Activated CD4-positive, alpha-beta T cell treated with anti-CD3 and anti-CD28 coated beads for 48 hours (primary cell): ENCODE results near the gene JAM2.

Experiments
- DNase-seq: peaks from one replicate; pipeline ENCODE4 v3.0.0-alpha.2; 2020

JAM2 gene

GRCh38 chr21:25722631-25723030 is 83.6 kb downstream of the JAM2 start:
- DNase-seq, result no peak

DNA sequence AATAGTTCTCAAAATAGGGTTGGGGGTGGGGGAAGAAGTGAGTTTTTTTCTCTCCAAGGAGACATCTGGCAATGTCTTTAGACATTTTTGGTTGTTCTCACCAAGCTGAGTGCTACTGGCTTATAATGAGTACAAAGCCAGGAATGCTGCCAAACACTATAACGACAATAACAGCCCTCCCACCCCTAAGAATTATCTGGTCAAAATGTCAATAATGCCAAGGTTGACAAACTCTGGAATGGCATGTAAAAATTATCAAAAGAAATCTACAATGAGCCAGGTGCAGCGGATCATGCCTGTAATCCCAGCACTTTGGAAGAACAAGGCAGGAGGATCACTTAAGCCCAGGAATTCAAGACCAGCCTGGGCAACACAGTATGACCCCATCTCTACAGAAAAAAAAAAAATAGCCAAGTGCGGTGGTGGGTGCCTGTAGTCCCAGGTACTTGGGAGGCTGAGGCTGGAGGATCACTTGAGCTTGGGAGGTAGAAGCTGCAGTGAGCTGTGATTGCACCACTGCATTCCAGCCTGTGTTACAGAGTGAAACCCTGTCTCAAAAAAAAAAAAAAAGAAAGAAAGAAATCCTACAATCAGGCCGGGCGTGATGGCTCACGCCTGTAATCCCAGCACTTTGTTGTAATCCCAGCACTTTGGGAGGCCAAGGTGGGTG is 93.2 kb downstream of the JAM2 start:
- DNase-seq, result no peak

- peak; percentile 47 for DNase-seq
Observed at GRCh38 chr21:25733859-25734653, 95.0 kb downstream of the JAM2 start.

DNA sequence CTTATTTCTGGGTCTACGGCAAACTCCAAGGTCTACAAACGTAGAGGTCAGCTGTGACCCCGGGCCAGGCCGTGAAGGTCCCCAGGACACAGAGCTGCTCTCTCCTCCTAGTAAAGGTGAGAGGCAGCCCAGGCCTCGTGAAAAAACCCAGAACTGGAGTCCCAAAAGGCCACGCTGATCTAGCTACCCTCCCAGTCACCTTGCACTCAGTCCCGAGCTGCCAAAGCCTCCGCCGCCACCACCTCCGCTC is 95.5 kb downstream of the JAM2 start:
- no peak for DNase-seq

DNA sequence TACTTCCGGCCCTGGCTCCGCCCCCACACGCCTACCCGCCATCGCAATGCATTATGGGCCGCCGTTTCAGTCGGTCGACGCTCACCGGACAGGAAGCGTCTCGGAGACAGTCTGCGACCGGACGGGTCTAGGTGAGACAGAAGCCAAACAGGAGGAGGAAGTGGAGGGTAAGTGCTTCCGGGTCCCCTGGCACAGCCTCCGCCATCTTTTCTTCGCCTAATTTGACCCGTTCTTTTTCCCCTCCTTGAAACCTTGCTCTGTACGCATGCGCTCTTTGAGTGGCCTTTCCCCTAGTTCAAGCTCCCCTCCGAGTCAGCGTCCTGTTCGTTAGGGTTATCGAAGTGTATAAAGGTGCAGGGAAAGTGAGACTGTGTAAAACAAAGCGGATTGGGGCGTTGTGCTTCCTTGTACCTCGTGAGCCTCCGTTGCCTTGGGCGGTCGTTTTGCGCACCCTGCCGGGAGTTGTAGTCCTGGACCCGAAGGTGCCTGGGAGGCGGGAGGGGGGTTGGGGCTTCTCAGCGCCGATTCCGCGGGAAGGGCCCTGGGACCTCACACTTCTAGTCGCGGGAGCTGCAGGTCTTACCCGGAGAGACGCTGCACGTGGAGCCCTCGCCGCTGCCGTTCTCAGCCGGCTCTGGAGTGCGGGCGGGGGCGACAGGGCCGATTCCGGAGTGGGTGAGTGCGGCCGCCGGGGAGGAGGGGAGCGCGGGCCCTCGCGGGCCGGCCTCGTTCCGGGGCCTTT is 96.0 kb downstream of the JAM2 start, which contains the start of the genes ATP5PF and GABPA:
Gene ATP5PF (minus strand): TSS at position 1 of the 742 bp plus-strand sequence. CDS start 5,110 bp downstream, outside the sequence.
Gene GABPA (plus strand): TSS at position 69 of the 742 bp plus-strand sequence. CDS start 6,627 bp downstream, outside the sequence.
- peak; percentile 99 for DNase-seq

- DNase-seq, result peak; percentile 85
Observed at GRCh38 chr21:25735646-25736597, 96.9 kb downstream of the JAM2 start.

DNA sequence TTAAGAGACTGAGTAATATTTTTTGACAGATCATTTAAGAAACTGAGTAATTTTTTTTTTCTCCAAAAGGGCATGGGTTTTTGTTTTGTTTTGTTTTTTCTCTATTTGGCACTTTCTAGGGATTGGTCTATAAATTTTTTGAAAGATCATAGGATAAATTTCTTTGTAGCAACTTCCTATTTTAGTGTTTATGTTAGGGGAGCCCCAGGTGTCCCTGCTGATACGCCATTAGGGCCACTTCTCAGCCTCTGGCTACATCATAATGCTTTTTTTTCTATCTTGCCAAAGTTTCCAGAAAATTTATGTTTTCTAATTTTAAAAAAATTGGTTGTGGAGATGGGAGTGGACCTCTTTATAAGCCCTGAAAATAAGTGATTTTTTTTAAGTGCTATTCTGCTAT is 98.4 kb downstream of the JAM2 start:
- no peak for DNase-seq

GRCh38 chr21:25742900-25743299 is 103.8 kb downstream of the JAM2 start:
- DNase-seq, result no peak

DNA sequence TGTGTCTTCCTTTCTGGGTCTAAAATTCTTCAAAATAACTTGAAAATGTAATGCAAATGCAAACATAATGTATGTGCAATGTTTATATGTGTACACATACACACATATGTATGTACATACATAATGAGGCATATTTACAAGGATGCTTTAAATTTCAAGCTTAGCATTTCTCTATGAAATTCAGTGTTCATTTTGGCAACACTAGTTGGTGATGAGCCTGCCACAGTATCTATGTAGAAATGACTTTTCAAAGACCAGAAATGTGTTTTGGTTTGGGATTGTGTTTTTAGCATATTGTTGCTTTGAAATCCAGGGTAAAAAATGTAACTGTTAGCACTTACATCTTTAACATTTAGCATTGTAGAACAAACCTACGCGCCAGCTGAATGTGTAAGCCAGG is 105.8 kb downstream of the JAM2 start:
- no peak for DNase-seq

GRCh38 chr21:25750085-25750484 is 111.0 kb downstream of the JAM2 start:
- peak; percentile 9 for DNase-seq

GRCh38 chr21:25752416-25752815 is 113.4 kb downstream of the JAM2 start:
- DNase-seq, result no peak

GRCh38 chr21:25756190-25756932 is 117.3 kb downstream of the JAM2 start:
- DNase-seq, result no peak

- DNase-seq, result no peak
Observed at GRCh38 chr21:25757531-25757930, 118.5 kb downstream of the JAM2 start.

GRCh38 chr21:25759573-25759972 is 120.5 kb downstream of the JAM2 start:
- DNase-seq, result no peak

DNA sequence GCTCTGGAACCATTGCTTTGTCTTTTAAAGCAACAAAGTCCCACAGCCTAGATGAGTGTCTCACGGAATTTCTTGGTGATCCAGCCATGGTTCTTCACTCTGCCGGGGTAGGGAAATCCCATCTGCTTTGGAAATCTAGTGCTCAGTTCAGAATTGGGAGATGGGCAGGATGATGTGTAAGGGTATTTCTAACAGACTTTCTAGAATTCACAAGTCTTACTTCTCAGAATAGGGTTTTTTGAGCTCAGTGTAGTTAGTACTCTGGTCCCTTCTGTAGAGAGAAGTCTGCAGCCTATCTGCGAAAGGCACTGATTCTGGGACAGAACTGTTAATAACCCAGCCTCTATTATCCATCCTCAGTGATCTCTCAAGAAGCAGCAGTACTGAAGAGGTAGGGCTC is 121.0 kb downstream of the JAM2 start:
- no peak for DNase-seq

DNA sequence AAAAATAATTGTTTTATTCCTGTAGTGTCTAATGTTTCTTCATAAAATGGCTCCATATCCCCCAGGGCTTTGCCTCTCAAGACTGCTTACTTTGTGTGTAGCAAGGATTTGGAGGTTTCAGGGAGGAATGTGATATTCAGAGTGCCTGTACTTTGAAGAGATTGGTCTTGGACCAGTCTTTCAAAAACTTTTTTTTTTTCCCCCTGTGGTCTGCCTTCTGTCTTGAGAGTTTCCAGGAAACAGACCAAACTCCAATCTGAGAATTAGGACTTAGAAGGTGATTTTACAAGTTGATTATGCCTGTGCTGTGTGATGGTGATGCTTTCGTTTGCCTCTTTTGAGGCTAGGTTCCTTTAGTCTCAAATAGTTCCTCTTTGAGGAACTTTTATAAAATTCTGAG is 121.6 kb downstream of the JAM2 start:
- no peak for DNase-seq

DNA sequence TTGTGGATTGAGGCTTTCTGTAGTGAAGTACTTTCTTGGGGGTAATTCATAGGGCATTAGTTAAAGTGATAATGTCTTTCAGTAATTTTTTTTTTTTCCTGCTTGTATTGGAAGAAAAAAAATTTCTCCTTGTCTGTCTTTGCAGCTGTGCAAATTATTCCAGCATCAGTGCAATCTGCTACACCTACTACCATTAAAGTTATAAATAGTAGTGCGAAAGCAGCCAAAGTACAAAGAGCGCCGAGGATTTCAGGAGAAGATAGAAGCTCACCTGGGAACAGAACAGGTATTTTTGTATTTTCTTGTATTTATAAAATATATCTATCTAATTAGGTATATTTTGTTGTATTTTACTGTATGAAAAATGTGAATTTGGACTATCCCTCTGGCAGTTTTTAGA is 125.0 kb downstream of the JAM2 start:
- no peak for DNase-seq
